Activated CD8-positive, alpha-beta T cell treated with anti-CD3 and anti-CD28 coated beads for 36 hours (primary cell): Measurements from ENCODE around the gene VRK3. TPM values are rescaled to one million over a fixed set of nuclear protein-coding genes. Genes with fewer than 3 reads are reported as not detected.

Experiments
- ATAC-seq: fragments of 200-7000 bp; cut with Tn5 transposase; one replicate; pipeline ENCODE4 v1.10.0; 2021; ENCODE audit warnings: mild to moderate bottlenecking, moderate library complexity
- CTCF ChIA-PET: fragments of 350-600 bp; sonication (Branson Sonifier 250); formaldehyde crosslinking; loops from one replicate; lab custom pipeline; 2021; ENCODE audit warnings: antibody characterized with exemption; lab: Charles Lee
- POLR2A ChIA-PET: fragments of 350-600 bp; sonication (Branson Sonifier 250); formaldehyde crosslinking; loops from one replicate; lab custom pipeline; 2021; ENCODE audit warnings: antibody characterized with exemption; lab: Charles Lee
- DNase-seq: peaks from one replicate; pipeline ENCODE4 v3.0.0-alpha.2; 2020
- H3K27ac Mint-ChIP-seq: one replicate; pipeline ENCODE4 v1.8.0; 2021; ENCODE audit warnings: mild to moderate bottlenecking, mixed read lengths
- H3K27me3 Mint-ChIP-seq: one replicate; pipeline ENCODE4 v1.8.0; 2021; ENCODE audit warnings: mixed read lengths
- H3K36me3 Mint-ChIP-seq: one replicate; pipeline ENCODE4 v1.8.0; 2021; ENCODE audit warnings: low read depth, mixed read lengths
- H3K4me1 Mint-ChIP-seq: one replicate; pipeline ENCODE4 v1.8.0; 2021; ENCODE audit warnings: low read depth, mixed read lengths
- H3K4me3 Mint-ChIP-seq: one replicate; pipeline ENCODE4 v1.8.0; 2021; ENCODE audit warnings: mild to moderate bottlenecking, moderate library complexity, mixed read lengths
- H3K9me3 Mint-ChIP-seq: one replicate; pipeline ENCODE4 v1.8.0; 2021; ENCODE audit warnings: mixed read lengths
- intact Hi-C: fragments of 100-400 bp; cut with micrococcal nuclease; formaldehyde crosslinking; loops from one replicate; pipeline ENCODE4 v1.10.0; 2022
- total RNA-seq, 2 experiments: library from RNA; stranded (reverse); gene quantifications; one replicate each; pipeline ENCODE4 v1.2.3, GENCODE V29; 2021
- TF ChIP-seq, protein P1 (sequence below): fragments of 200-600 bp; IDR thresholded peaks from one replicate; pipeline ENCODE4 v1.8.0; 2022; ENCODE audit warnings: antibody characterized with exemption, mild to moderate bottlenecking

VRK3 gene
- total RNA-seq, 2 experiments from 2014 or later, result 37.4 to 38.0 TPM

DNA sequence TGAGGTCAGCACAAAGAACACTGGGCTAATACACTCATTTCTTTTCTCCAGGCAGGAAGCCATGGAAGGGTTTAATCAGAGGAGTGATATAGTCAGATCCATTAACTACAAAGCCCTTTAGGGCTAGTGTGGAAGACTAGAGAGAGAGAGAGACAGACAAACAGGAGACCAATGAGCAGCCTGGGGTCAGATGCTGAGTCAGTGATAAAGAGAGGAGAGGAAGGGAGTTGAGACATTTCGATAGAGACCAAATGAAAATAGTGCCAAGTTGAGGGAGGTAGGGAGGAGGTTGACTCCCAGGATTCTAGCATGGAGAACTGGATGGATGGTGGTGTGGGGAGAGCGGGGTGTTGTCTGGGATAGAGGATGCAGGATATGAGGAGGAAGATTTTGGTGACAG, 18.8 kb upstream of the VRK3 start:
- intact Hi-C loops, result no loop called here
- Mint-ChIP-seq H3K36me3 (peaks cover 91% of the 10 kb centered on the region), H3K27me3 (no peaks in the 10 kb centered on the region), H3K4me1 (no peaks in the 10 kb centered on the region), H3K9me3 (peaks cover 33% of the 10 kb centered on the region), H3K4me3 (no peak overlapping the region), H3K27ac (no peak overlapping the region)
- TF ChIP-seq, protein P1, sequence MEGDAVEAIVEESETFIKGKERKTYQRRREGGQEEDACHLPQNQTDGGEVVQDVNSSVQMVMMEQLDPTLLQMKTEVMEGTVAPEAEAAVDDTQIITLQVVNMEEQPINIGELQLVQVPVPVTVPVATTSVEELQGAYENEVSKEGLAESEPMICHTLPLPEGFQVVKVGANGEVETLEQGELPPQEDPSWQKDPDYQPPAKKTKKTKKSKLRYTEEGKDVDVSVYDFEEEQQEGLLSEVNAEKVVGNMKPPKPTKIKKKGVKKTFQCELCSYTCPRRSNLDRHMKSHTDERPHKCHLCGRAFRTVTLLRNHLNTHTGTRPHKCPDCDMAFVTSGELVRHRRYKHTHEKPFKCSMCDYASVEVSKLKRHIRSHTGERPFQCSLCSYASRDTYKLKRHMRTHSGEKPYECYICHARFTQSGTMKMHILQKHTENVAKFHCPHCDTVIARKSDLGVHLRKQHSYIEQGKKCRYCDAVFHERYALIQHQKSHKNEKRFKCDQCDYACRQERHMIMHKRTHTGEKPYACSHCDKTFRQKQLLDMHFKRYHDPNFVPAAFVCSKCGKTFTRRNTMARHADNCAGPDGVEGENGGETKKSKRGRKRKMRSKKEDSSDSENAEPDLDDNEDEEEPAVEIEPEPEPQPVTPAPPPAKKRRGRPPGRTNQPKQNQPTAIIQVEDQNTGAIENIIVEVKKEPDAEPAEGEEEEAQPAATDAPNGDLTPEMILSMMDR, result no peak
- POLR2A ChIA-PET, result no interaction called here
- no peak for ATAC-seq
- CTCF ChIA-PET, result no interaction called here
- DNase-seq, result no peak

DNA sequence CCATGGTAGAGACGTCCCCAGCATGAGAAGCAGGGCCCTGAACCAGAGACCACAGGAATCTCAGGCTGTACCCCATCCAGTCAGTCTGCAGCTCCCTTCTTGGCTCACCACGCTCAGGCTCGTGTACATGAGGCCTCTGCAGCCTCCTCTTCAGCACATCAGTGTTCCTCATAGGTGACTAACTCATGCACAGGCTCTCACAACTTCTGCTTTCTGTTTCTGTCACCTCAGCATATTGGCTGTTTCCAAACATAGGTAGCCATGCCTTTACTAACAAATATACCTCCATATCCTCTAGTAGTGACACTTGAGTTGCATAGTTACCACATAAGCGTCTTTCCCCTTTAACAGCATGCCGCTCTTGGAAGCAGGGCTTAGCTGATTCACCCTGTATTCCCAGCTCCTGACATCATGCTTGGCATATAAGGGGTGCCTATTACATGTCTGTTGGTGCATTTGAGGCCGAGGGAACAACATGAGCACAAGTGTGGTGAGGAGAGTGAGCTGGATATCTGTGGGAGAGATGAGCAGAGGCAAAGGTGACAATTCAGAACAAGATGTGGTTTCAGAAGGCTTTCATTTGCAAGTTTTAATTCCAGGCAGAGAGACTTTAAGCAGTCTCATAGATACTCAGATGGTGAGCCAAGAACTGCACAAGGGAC, 17.3 kb upstream of the VRK3 start:
- POLR2A ChIA-PET, result interaction anchor here (1.3 kb wide), 1 partner anchor 34 kb away, joined by 3 read pairs; no protein-coding TSS in a partner anchor
- H3K9me3 Mint-ChIP-seq, result peaks cover 32% of the 10 kb centered on the region
- intact Hi-C loops, result no loop called here
- TF ChIP-seq, protein P1, result no peak
- no peak overlapping the region for H3K4me3 Mint-ChIP-seq
- no peak overlapping the region for H3K27ac Mint-ChIP-seq
- no peaks in the 10 kb centered on the region for H3K27me3 Mint-ChIP-seq
- peaks cover 82% of the 10 kb centered on the region for H3K36me3 Mint-ChIP-seq
- CTCF ChIA-PET, result no interaction called here
- no peak for DNase-seq
- no peak for ATAC-seq
- no peaks in the 10 kb centered on the region for H3K4me1 Mint-ChIP-seq

DNA sequence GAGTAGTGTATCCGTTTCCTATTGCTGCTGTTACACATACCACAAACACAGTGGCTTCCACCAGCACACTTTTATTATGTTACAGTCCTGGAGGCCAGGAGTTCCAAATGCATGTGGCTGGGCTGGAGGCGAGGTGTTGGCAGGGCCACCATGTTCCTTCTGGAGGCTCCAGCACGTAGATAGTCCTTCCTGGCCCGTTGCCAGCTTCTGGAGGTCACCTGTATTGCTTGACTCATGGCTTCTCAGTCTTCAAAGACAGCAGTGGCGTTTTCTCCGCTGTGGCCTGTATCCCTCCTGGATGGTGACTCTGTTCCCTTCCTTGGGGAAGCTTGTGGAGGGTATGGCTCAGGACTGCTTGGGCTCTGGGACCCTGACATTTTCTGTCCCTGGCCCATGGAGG, 15.8 kb upstream of the VRK3 start:
- Mint-ChIP-seq H3K4me3 (no peak overlapping the region), H3K36me3 (peaks cover 76% of the 10 kb centered on the region), H3K27me3 (no peaks in the 10 kb centered on the region), H3K4me1 (no peaks in the 10 kb centered on the region), H3K27ac (no peak overlapping the region), H3K9me3 (peaks cover 28% of the 10 kb centered on the region)
- intact Hi-C loops, result no loop called here
- TF ChIP-seq, protein P1, result no peak
- CTCF ChIA-PET, result no interaction called here
- DNase-seq (no peak), ATAC-seq (no peak)
- POLR2A ChIA-PET, result no interaction called here

DNA sequence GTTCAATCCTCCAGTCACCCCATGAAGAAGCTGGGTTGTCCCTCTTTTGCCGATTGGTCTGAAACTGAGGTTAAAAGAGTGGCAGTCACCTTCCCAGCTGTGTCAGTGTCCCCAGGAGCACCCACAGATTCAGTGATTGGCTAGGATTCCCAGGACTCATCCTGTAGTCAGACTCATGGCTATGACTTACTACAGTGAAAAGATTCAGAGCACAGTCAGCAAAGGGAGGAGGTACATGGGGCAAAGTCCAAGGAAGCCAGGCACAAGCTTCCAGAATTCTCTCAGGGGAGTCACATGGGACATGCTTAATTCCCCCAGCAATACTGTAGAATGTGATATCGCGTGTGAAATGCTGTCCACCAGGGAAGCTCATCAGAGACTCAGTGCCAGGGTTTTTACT, 14.8 kb upstream of the VRK3 start:
- ChIA-PET POLR2A (interaction anchor here (1.0 kb wide), 1 partner anchor 11 kb away, joined by 3 read pairs; no protein-coding TSS in a partner anchor), CTCF (interaction anchor here (0.6 to 0.8 kb wide), 3 partner anchors 8 to 1534 kb away, joined by 3 to 5 read pairs (median 3); no protein-coding TSS in a partner anchor)
- H3K27ac Mint-ChIP-seq, result no peak overlapping the region
- peaks cover 18% of the 10 kb centered on the region for H3K9me3 Mint-ChIP-seq
- H3K36me3 Mint-ChIP-seq, result peaks cover 73% of the 10 kb centered on the region
- TF ChIP-seq, protein P1, result no peak
- intact Hi-C loops, result no loop called here
- no peak overlapping the region for H3K4me3 Mint-ChIP-seq
- H3K27me3 Mint-ChIP-seq, result no peaks in the 10 kb centered on the region
- H3K4me1 Mint-ChIP-seq, result peaks cover 6% of the 10 kb centered on the region
- DNase-seq (no peak), ATAC-seq (no peak)

DNA sequence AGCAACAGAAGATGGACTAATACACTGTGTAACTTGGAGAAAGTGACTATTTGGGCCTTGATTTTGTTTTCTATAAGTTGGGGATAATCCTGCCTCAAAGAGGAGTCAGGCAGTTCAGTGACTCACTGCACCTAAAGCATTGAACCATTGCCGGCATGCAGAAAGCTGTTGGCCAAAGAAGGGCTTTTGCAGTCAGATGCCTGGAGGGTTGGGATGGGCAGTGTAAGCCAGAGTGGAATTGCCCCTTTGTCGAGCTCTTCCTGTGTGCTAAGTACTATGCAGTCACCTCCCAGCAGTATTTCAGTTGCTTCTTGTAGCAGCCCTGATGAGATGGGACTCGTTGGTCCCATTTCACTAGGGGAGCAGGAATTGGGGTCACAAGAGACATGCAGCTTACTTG, 11.7 kb upstream of the VRK3 start:
- ChIA-PET POLR2A (no interaction called here), CTCF (interaction anchor here (1.3 kb wide), 1 partner anchor 9 kb away, joined by 4 read pairs; no protein-coding TSS in a partner anchor)
- no peak overlapping the region for H3K27ac Mint-ChIP-seq
- peaks cover 9% of the 10 kb centered on the region for H3K4me1 Mint-ChIP-seq
- H3K9me3 Mint-ChIP-seq, result no peaks in the 10 kb centered on the region
- no peaks in the 10 kb centered on the region for H3K27me3 Mint-ChIP-seq
- peaks cover 68% of the 10 kb centered on the region for H3K36me3 Mint-ChIP-seq
- ATAC-seq (no peak), DNase-seq (no peak)
- TF ChIP-seq, protein P1, result no peak
- H3K4me3 Mint-ChIP-seq, result no peak overlapping the region
- intact Hi-C loops, result no loop called here
